GDM1 (cell line): ENCODE results near the gene NHSL1.

Source experiments
- DNase-seq: peaks from one replicate; lab custom pipeline; 2025; lab: John Stamatoyannopoulos, UW

The NHSL1 gene

DNA sequence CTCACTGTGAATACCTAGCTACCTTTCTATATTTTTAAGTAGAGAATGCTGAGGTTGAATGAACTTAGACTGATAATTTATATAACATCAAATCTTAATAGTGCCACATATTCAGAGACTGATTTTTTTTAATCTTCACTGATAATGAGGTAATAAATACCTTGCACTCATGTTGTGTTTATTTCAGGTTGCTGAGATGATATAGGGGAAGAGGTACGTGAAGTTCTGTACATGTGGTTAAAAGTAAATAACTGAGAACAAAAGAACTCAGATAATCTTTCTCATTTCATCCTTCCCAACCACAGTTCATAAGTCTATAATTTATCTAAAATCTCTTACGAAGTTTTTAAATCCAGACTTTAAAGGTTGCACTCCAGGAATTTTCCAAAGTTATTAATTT lies 6.4 kb downstream of the NHSL1 start:
- DNase-seq, result no peak

DNA sequence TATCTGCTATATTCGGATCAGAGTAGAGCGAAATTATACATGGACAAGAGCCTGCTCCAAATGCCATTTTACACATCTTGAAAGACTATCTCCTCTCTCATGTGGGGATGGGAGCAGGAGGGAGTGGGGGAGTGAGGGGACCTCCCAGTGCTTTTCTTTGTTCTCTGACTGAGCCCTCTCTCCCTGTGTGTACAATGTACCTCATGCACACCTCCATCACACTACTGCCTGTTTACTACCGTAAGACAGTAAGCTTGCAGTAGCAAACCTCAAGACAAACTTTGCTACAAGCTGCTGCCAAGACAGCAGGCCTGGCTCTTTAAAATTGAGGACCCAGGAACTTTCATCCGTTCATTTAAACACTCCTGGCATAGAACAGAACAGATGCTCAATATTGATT lies 7.2 kb downstream of the NHSL1 start:
- DNase-seq, result no peak

DNA sequence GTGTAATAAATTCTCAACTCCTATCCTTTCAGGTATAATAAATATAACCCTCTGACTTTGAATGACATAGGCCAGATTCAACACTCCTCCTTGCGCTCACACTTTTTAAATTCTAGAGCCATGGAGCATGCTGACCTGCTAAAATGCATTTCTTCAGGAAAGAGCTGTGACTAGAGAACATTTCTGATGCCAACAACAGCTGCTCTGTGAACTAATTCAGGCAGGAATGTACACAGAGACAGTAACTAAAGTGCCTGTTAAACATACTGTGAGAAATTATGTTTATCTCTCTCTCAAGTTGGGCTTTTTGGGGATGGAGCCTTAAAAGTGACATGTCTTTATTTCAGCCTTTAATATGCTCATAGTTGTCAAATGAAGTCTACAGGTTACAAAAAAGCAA lies 8.3 kb downstream of the NHSL1 start:
- no peak for DNase-seq

DNA sequence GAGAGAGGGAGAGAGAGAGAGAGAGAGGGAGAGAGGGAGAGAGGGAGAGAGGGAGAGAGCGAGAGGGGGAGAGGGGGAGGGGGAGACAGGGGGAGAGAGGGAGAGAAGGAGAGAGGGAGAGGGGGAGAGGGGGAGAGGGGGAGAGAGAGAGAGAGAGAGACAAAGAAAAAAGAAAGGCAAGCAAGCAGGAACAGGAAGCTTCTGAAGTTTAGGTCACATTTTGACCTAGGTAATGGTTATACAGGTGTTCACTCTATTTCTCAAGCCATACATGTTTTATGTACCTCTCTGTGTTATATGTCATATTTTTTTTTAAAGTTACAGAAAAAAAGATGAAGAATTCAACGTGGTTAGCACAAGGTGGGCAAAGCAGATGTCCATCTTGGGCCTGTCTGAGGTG lies 9.4 kb downstream of the NHSL1 start:
- no peak for DNase-seq

GRCh38 chr6:138487102-138487604 lies 12.1 kb downstream of the NHSL1 start:
- DNase-seq, result no peak

DNA sequence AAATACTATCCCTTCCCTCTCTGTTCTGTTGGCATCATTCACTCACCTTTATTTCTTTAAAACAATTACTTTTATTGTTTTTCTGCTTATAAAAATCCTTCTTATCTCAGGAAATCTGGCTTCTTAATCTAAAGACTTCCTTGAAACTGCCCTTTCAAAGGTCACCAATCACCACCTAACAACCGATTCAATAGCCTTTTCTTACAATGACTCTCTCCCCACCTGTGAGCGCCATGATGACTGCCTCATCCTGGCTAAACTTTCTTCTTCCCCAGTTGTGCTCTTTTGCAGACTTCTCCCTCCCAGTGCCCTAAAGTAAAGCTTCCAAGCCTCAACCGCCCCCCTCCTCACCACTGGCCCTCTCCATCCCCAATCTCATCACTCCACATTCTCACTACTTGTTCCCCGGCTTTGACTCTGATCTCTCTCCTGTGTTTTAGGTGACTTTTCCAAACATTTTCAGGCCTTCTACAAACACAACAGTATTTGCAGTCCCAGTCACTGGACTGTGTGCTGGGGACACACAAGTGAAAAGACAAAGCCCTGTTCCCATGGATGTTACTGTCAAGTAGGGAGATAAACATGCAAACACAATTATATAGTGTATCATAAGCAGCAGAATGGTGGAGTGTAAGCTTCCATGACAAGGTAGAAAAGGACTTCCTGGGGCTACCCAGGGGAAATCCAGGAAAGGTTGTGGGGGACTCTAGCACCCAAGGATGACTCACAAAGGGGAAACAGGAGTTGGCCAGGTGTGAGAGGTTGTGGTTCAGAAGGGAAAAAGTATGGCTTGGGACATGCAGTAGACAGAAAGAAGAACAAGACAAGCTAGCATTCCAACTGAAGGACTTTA lies 12.8 kb downstream of the NHSL1 start:
- DNase-seq, result no peak

DNA sequence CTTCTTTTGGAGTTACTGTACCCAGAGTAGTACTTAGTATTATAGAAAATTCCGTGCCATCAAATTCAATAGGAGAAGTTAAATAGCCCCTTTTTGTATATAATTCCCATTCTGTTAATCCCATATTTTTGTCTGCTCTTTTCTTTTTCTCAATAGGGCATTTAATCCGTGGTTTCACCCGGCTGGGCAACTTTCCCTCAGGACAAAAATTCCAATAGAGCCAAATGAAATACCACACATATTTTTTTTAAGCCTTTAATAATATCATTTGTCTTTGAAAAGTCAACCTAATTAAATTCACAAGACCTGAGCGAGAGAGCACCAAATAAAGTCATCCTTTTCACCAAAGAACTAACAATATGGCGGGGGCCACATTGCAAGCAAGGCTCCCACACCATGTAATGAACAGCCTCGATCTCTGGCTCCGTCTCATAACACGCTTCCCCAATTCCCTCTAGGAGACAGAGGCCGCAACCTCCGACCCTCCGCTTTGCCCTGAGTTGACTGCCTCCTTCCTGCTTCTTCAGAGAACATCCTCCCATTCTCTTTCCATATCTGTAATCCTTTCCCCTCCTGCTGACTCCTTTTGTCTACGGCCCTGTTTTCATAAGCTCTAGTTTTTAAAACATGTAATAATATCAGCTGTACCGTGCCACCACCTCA lies 13.6 kb downstream of the NHSL1 start:
- no peak for DNase-seq

DNA sequence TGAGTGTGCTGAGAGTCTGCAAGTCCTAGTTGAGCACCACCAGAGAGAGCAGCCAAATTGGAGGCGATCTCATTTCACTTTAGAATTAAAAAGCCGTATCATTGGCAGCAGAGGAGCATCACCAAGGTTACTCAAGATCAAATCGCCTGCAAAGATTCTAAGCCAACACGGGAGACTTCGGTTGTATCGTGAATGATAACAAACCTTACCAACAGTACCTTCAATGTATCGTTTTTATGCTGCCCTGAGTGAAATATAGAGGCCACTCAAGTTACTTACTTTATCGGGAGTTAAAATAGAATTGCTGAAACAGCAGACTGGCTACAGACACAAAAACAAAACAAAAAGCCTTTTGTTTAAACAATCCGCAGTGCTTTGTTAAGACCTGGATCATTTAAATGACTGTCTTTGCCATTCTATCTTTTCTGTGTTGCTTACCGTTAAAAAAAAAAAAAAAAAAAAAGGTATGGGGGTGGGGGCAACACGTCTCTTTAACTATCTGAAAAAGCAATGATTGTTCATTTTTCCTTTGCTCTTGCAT lies 14.2 kb downstream of the NHSL1 start:
- DNase-seq, result no peak

DNA sequence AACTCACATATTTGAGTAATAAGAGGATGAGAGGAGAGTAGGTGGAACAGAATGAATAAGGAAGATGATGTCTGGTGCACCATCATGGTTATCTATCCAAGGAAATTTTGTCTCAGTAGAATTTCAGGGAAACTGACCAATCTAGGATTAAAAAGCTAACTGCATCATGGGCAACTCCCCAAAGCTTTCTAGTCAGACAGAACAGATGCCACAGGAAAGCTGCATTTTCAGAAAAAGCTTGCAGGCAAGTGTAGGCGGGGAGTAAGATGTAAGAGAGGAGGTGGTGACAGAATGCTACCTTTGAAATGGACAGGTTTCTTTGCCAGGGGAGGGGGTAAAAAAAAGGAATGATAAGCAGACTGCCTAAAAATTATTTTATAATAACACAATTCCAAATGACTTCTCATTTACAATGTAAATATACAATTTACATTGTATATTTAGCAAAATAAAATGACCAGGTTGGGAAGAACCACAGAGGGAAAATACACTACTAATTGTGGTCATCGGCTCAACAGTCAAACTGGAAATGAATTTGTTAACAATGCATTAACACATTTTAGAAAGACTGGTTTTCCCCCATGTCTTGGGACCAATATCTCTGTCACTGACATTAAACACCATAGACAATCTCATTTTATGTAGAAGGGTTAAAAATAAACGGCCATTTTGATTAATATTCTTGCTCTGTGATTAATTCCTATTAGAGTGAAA lies 15.1 kb downstream of the NHSL1 start:
- no peak for DNase-seq

- no peak for DNase-seq
Measured at GRCh38 chr6:138482816-138483215, 16.5 kb downstream of the NHSL1 start.

- no peak for DNase-seq
Measured at GRCh38 chr6:138480279-138480949, 18.9 kb downstream of the NHSL1 start.

GRCh38 chr6:138477913-138478539 lies 21.3 kb downstream of the NHSL1 start:
- no peak for DNase-seq

DNA sequence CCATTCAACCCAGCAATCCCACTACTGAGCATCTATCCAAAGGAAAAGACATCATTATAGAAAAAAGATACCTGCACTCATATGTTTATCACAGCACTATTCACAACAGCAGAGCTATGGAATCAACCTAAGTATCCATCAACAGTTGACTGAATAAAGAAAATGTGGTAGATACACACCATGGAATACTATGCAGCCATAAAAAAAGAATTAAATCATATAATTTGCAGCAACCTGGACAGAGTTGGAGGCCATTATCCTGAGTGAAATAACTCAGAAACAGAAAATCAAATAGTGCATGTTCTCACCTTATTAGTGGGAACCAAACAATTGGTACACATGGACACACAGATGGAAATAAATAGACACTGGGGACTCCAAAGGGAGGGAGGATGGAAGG lies 23.2 kb downstream of the NHSL1 start:
- no peak for DNase-seq

DNA sequence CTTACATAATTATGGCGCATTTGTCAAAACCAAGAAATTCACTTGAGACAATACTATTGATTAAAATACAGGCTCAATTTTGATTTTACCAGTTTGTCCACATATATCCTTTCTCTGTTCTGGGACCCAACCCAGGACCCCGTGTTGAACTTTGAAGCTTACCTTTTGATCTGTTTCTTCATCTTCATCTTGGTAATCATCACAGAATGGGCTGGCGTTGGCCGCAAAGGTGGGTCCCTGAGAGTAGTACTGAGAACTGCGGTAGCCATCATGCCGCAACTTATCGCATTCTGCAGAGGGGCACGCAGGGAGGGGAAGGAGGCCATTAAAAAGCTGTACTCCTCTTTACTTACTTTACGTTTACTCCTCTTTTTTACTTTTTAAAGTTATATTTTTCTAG lies 26.1 kb downstream of the NHSL1 start:
- no peak for DNase-seq

GRCh38 chr6:138468320-138469015 lies 30.8 kb downstream of the NHSL1 start:
- DNase-seq, result no peak

- DNase-seq, result no peak
Measured at GRCh38 chr6:138467901-138468300, 31.4 kb downstream of the NHSL1 start.

GRCh38 chr6:138465007-138465645 lies 34.2 kb downstream of the NHSL1 start:
- no peak for DNase-seq

DNA sequence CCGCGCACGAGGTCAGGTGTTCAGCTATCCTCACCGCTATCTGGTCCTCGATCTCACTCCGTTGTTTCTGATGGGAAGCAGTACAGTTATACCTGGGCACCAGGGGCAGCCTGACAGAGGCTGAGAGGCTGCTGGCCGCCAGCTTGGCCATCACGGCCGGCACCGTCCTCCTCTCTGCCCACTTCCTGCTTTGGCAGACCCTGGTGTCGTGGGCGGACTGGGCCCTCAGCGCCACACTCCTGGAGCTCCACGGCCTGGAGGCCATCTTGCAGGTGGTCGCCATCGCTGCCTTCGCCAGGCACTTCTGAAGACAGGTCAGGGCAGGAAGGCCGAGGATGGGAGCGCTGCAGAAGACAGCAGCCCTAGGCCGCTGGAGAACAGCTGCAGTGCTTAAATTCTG lies 35.2 kb downstream of the NHSL1 start:
- no peak for DNase-seq

DNA sequence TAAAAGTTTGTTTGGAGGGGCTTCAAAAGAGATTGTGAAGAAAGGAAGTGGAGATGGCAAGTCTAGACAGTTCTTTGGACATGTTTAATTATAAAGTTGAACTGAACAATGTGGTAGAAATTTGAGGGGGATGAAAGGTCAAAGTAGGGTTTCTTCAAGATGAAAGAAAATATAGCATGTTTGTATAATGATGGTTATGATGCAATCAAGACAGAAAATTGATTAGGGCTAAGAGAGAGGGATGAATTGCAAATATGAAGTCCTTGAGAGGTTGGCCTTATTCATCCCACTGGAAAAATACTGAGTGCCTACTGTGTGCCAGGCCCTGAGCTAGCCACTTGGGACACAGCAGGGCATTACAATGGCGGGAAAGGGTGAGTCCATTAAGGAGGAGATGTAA lies 37.6 kb downstream of the NHSL1 start:
- DNase-seq, result no peak

- no peak for DNase-seq
Measured at GRCh38 chr6:138456401-138456790, 42.9 kb downstream of the NHSL1 start.
